Tibial artery (tissue), 4 donors: ENCODE data around the gene MICAL3.
A peak's percentile ranks its signal among the peaks of the same experiment; 100 is the strongest.

Experiments used
- DNase-seq, 2 donors: peaks; one replicate each; pipeline ENCODE4 v3.0.0-alpha.2; 2019
- H3K27ac ChIP-seq, 2 donors: fragments of 200-600 bp; sonication (generic) in 1 of 2; 1 replicate in 1 of 2; 2 replicates in 1 of 2; pipeline ENCODE4 v1.5.1; 2018 to 2019; ENCODE audit warnings: mild to moderate bottlenecking in 1 of 2
- H3K27me3 ChIP-seq, 2 donors: fragments of 200-600 bp; sonication (generic) in 1 of 2; one replicate each; pipeline versions ENCODE4 v1.5.1 to v1.6.0; 2016 to 2019
- H3K36me3 ChIP-seq, 3 donors: fragments of 200-600 bp; sonication (generic) in 2 of 3; one replicate each; pipeline ENCODE4 v1.5.1; 2016 to 2019; ENCODE audit warnings: mild to moderate bottlenecking in 2 of 3
- H3K4me1 ChIP-seq, 4 donors: fragments of 200-600 bp; sonication (generic) in 2 of 4; 1 replicate in 3 of 4; 2 replicates in 1 of 4; pipeline ENCODE4 v1.5.1; 2016 to 2019
- H3K4me3 ChIP-seq, 2 donors: fragments of 200-600 bp; sonication (generic) in 1 of 2; 1 replicate in 1 of 2; 2 replicates in 1 of 2; pipeline ENCODE4 v1.5.1; 2018 to 2019; ENCODE audit warnings: mild to moderate bottlenecking in 2 of 2
- H3K9me3 ChIP-seq, 3 donors: fragments of 200-600 bp; sonication (generic) in 1 of 3; one replicate each; pipeline ENCODE4 v1.5.1; 2016 to 2019
- intact Hi-C: fragments of 100-400 bp; cut with DNase I; formaldehyde crosslinking; loops from one replicate; pipeline ENCODE4 v1.15.0; 2023; ENCODE audit warnings: low total_unique reads
- TF ChIP-seq, protein P1 (sequence below), 2 experiments: fragments of 200-600 bp in 1 of 2; fragments of 450-650 bp in 1 of 2; IDR thresholded peaks; one replicate each; pipeline ENCODE4 v1.5.1; 2017 to 2019; ENCODE audit warnings: antibody characterized with exemption in 2 of 2, mild to moderate bottlenecking in 1 of 2, moderate library complexity in 1 of 2

Gene MICAL3

DNA sequence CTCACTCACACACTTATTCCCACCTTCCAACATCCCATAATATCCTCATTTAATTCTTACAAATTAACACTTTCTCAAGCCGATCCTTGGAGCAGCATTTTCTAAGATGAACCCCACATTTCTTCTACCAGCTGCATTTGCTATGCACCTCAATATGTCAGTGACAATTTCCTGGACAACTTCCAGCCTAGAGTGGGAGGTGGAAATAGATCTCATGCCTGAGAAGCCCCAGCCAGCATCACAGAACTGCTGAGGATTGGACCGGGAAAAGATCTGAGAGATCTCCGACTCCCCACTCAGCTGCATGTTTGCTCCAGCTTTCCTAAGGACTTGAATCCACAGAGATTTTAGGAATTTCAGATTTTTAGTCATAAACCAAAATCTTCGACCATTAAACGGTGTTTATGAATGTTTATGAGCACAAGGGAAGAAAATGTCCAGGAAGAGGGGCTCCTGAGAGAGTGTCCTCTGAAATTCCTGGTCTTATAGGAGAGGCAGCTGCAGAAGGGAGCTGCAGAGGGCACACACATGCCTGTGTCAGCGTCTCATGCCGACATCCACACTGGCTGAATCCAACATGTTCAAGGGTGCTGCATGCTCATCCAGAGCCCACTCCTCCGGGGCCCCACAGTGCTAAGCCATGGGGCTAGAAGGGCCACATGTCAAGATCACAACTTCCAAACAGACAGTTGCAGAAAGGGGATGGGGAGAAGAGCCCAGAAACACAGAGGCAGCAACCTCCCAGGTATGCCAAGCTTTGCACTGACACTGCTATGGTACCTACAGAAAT lies 68.6 kb downstream of the MICAL3 start:
- H3K4me1 ChIP-seq = peaks cover 0 to 38% (median 16%) of the 10 kb centered on the region in 4 donors
- no peak overlapping the region for H3K4me3 ChIP-seq
- no peaks in the 10 kb centered on the region for H3K27me3 ChIP-seq
- H3K27ac ChIP-seq = no peak overlapping the region
- peaks cover 0 to 2% (median 0%) of the 10 kb centered on the region in 3 donors for H3K36me3 ChIP-seq
- intact Hi-C loops = no loop called here
- H3K9me3 ChIP-seq = no peaks in the 10 kb centered on the region
- TF ChIP-seq, protein P1, sequence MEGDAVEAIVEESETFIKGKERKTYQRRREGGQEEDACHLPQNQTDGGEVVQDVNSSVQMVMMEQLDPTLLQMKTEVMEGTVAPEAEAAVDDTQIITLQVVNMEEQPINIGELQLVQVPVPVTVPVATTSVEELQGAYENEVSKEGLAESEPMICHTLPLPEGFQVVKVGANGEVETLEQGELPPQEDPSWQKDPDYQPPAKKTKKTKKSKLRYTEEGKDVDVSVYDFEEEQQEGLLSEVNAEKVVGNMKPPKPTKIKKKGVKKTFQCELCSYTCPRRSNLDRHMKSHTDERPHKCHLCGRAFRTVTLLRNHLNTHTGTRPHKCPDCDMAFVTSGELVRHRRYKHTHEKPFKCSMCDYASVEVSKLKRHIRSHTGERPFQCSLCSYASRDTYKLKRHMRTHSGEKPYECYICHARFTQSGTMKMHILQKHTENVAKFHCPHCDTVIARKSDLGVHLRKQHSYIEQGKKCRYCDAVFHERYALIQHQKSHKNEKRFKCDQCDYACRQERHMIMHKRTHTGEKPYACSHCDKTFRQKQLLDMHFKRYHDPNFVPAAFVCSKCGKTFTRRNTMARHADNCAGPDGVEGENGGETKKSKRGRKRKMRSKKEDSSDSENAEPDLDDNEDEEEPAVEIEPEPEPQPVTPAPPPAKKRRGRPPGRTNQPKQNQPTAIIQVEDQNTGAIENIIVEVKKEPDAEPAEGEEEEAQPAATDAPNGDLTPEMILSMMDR (IDR thresholded peaks at IDR 0.05) = no peak
- DNase-seq = peak in 1 of 2 donors; percentile 42

DNA sequence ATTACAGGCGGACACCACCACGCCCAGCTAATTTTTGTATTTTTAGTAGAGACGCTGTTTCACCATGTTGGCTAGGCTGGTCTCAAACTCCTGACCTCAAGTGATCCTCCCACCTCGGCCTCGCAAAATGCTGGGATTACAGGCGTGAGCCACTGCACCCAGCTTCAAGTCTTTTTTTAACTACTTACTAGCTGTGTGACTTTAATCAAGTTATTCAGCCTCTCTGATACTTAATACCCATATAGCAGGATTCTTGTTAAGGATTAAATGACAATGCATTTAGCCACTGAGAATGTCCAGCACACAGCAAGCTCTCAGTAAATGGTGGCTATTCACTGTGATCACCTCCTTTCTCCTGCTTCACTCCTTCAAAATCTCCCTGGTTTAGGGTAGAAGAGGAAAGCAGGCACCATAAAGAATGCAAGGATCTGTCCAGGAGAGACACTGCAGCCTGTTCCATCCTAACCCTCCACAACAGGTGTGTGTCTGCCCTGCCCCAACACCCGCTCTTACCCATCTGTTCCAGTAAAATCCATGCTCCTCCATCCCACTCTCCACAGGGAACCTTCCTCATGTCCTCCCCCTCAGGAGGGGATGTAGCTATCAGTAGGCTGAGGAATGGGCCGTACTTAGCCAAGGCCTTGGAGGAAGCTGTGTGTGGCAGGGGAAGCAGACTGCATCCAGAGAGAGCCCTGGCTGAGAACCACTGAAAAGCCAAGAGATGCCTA lies 69.3 kb downstream of the MICAL3 start:
- no peaks in the 10 kb centered on the region for H3K9me3 ChIP-seq
- no peak overlapping the region for H3K27ac ChIP-seq
- intact Hi-C loops = loop anchor here (5.0 kb wide), 1 partner anchor 32 kb away; no protein-coding TSS in a partner anchor
- DNase-seq = peak in 1 of 2 donors; percentile 37
- H3K4me3 ChIP-seq = no peak overlapping the region
- H3K4me1 ChIP-seq = peaks cover 0 to 41% (median 16%) of the 10 kb centered on the region in 4 donors
- no peaks in the 10 kb centered on the region for H3K36me3 ChIP-seq
- TF ChIP-seq, protein P1 (IDR thresholded peaks at IDR 0.05) = no peak
- no peaks in the 10 kb centered on the region for H3K27me3 ChIP-seq

DNA sequence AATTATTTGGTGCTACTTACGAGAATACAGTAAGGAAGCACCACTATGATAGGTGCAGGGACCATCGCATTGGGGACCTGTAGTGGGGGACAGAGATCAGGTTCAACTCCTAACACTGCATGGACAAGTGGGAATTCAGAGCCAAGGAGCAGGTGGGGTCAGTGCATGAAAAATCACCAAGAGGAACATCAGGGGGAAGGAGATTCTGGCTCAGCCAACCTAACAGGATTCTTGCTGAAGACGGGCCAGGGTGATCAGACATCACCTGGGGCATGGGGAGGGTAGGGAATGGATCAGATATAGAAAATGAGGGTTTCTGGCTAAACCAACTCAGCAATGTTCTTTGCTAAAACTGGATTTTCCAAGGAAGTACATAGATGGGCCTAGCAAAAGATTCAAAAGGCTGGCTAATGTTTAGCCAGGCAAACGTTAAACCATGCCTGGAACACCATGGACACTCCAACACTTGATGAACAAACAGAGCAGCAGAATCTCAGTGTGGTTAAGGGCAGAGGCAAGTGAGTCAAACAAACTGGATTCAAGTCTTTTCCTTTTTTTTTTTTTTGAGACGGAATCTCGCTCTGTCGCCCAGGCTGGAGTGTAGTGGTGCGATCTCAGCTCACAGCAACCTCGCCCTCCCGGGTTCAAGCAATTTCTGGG lies 70.0 kb downstream of the MICAL3 start:
- Histone ChIP-seq H3K36me3 (no peaks in the 10 kb centered on the region), H3K27ac (no peak overlapping the region), H3K4me1 (peaks cover 0 to 46% (median 16%) of the 10 kb centered on the region in 4 donors), H3K4me3 (no peak overlapping the region), H3K27me3 (no peaks in the 10 kb centered on the region), H3K9me3 (no peaks in the 10 kb centered on the region)
- TF ChIP-seq, protein P1 (IDR thresholded peaks at IDR 0.05) = no peak
- intact Hi-C loops = loop anchor here (5.0 kb wide), 1 partner anchor 33 kb away; no protein-coding TSS in a partner anchor
- DNase-seq = peak in 1 of 2 donors; percentile 53

DNA sequence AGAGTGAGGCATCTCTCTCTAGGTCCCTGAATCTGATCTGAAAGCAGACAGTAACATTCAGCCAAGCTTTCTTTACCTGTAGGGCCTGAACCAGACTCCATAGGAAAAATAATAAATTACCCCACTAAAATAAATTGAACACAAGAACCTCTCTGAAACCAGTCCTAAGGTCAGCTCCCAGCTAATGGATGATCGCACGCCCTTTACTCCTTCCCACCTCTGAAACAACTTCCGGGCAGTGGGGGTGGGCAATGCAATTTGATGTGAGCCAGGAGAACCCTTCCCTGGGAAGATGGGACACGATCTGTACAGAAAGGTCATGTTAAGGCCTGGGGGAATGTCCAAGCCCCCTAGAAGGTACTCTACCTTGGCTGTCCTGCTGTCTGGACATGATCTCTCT lies 71.2 kb downstream of the MICAL3 start:
- intact Hi-C loops = loop anchor here (5.0 kb wide), 1 partner anchor 34 kb away; no protein-coding TSS in a partner anchor

More for the DNA sequence above, 71.2 kb downstream of the MICAL3 start:
- H3K9me3 ChIP-seq = no peaks in the 10 kb centered on the region
- TF ChIP-seq, protein P1 (IDR thresholded peaks at IDR 0.05) = no peak
- peak in 1 of 2 donors; percentile 17 for DNase-seq
- peaks cover 0 to 46% (median 16%) of the 10 kb centered on the region in 4 donors for H3K4me1 ChIP-seq
- H3K36me3 ChIP-seq = no peaks in the 10 kb centered on the region
- no peak overlapping the region for H3K27ac ChIP-seq
- H3K27me3 ChIP-seq = no peaks in the 10 kb centered on the region
- H3K4me3 ChIP-seq = no peak overlapping the region
